Esophagus (tissue), 2 donors: ENCODE results near the gene TTBK1. TPM values are rescaled to one million over a fixed set of nuclear protein-coding genes. Genes with fewer than 3 reads are reported as not detected.

Experiments used
- H3K27ac ChIP-seq, 2 donors: one replicate each; pipeline ENCODE4 v1.5.1; 2013; ENCODE audit warnings: low read depth in 2 of 2, mild to moderate bottlenecking in 2 of 2, inconsistent platforms in 1 of 2, low read length in 1 of 2, moderate library complexity in 1 of 2
- H3K27me3 ChIP-seq, 2 donors: one replicate each; pipeline ENCODE4 v1.6.1; 2013; ENCODE audit warnings: low read length in 2 of 2, control low read depth in 1 of 2, mild to moderate bottlenecking in 1 of 2; ENCODE audit not compliant: insufficient read depth in 2 of 2, control insufficient read depth in 1 of 2
- H3K36me3 ChIP-seq, 2 donors: one replicate each; pipeline ENCODE4 v1.6.1; 2013; ENCODE audit warnings: low read length in 1 of 2; ENCODE audit not compliant: control insufficient read depth in 2 of 2, insufficient read depth in 2 of 2
- H3K4me1 ChIP-seq, 2 donors: one replicate each; pipeline ENCODE4 v1.6.1; 2013; ENCODE audit warnings: low read length in 1 of 2; ENCODE audit not compliant: control insufficient read depth in 2 of 2, insufficient read depth in 2 of 2
- H3K4me3 ChIP-seq, 2 donors: one replicate each; pipeline ENCODE4 v1.5.1; 2013; ENCODE audit warnings: low read length in 2 of 2, mild to moderate bottlenecking in 2 of 2, low read depth in 1 of 2, moderate library complexity in 1 of 2
- H3K9me3 ChIP-seq, 2 donors: one replicate each; pipeline ENCODE4 v1.6.1; 2013; ENCODE audit warnings: mild to moderate bottlenecking in 2 of 2, low read depth in 1 of 2, low read length in 1 of 2, moderate library complexity in 1 of 2; ENCODE audit not compliant: control insufficient read depth in 2 of 2, insufficient read depth in 1 of 2
- WGBS, 2 donors: extraction: QIAGEN DNeasy Blood & Tissue Kit; methylation state at CpG; one replicate each; pipeline ENCODE4 v1.1.7; 2013; 5-methylcytosine and 5-hydroxymethylcytosine counted together
- polyA plus RNA-seq, 2 donors: library from polyadenylated mRNA; stranded (reverse); fragments of 200-250 nt; gene quantifications; one replicate each; pipeline ENCODE4 v1.2.3, GENCODE V29; 2013
- donor health status: healthy with polysubstance abuse.
- donor health status: Bipolar disorder and iron deficiency.

Gene TTBK1
- polyA plus RNA-seq, 2 donors = 0.02 TPM

DNA sequence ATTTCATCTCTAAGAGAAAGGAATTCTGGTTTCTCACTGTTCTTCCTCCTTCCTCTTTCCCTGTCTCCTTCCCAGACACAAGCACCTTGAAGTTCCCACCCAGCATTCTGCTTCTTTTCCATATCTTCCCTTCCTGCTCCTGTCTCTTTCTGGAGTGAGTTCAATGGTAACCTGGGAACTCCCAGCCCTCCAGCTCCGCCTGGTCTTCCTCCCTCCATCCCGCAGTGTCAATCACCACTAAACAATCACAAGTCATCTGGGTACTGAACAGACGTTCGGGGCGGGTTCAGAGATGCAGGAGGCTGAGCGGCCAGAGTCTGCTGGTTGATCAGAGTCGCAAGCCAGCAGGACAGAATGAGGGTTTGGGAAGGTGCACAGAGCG is 7.7 kb downstream of the TTBK1 start:
- no peaks in the 10 kb centered on the region for H3K9me3 ChIP-seq
- no peaks in the 10 kb centered on the region for H3K36me3 ChIP-seq
- peaks cover 0 to 8% of the 10 kb centered on the region in 2 donors for H3K4me1 ChIP-seq
- no peak overlapping the region for H3K4me3 ChIP-seq
- WGBS, 2 donors = 17 to 20% methylated on average over 8 of the region's 8 CpGs
- no peaks in the 10 kb centered on the region for H3K27me3 ChIP-seq
- no peak overlapping the region for H3K27ac ChIP-seq

- Histone ChIP-seq H3K4me1 (no peaks in the 10 kb centered on the region), H3K27ac (no peak overlapping the region), H3K36me3 (no peaks in the 10 kb centered on the region), H3K9me3 (no peaks in the 10 kb centered on the region), H3K4me3 (no peak overlapping the region), H3K27me3 (no peaks in the 10 kb centered on the region)
- WGBS, 2 donors = 95% methylated on average over 11 of the region's 11 CpGs
These were observed 10.1 kb downstream of the TTBK1 start for GRCh38 chr6:43253401-43253800.

GRCh38 chr6:43254138-43254817 is 11.0 kb downstream of the TTBK1 start:
- Histone ChIP-seq H3K4me3 (no peak overlapping the region), H3K27ac (no peak overlapping the region), H3K27me3 (no peaks in the 10 kb centered on the region), H3K4me1 (no peaks in the 10 kb centered on the region), H3K36me3 (no peaks in the 10 kb centered on the region), H3K9me3 (no peaks in the 10 kb centered on the region)
- 88 to 90% methylated on average over 15 of the region's 15 CpGs for WGBS, 2 donors

- H3K27me3 ChIP-seq = no peaks in the 10 kb centered on the region
These were observed 11.6 kb downstream of the TTBK1 start for GRCh38 chr6:43254846-43255245.

GRCh38 chr6:43255408-43256054 is 12.2 kb downstream of the TTBK1 start:
- Histone ChIP-seq H3K27ac (no peak overlapping the region), H3K4me3 (no peak overlapping the region), H3K27me3 (no peaks in the 10 kb centered on the region), H3K9me3 (no peaks in the 10 kb centered on the region), H3K4me1 (no peaks in the 10 kb centered on the region), H3K36me3 (no peaks in the 10 kb centered on the region)
- WGBS, 2 donors = 60 to 69% methylated on average over 11 of the region's 11 CpGs

More at GRCh38 chr6:43254846-43255245, 11.6 kb downstream of the TTBK1 start:
- H3K36me3 ChIP-seq = no peaks in the 10 kb centered on the region
- no peaks in the 10 kb centered on the region for H3K4me1 ChIP-seq
- 82 to 83% methylated on average over 11 of the region's 11 CpGs for WGBS, 2 donors
- no peak overlapping the region for H3K4me3 ChIP-seq
- no peak overlapping the region for H3K27ac ChIP-seq
- no peaks in the 10 kb centered on the region for H3K9me3 ChIP-seq

- Histone ChIP-seq H3K4me3 (no peak overlapping the region), H3K27me3 (no peaks in the 10 kb centered on the region), H3K4me1 (no peaks in the 10 kb centered on the region), H3K27ac (no peak overlapping the region), H3K9me3 (no peaks in the 10 kb centered on the region), H3K36me3 (no peaks in the 10 kb centered on the region)
- WGBS, 2 donors = 87% methylated on average over 9 of the region's 9 CpGs
These were observed 13.5 kb downstream of the TTBK1 start for GRCh38 chr6:43256670-43257366.

- Histone ChIP-seq H3K4me3 (no peak overlapping the region), H3K4me1 (peaks cover 0 to under 1% of the 10 kb centered on the region in 2 donors), H3K9me3 (no peaks in the 10 kb centered on the region), H3K27me3 (no peaks in the 10 kb centered on the region), H3K36me3 (no peaks in the 10 kb centered on the region), H3K27ac (no peak overlapping the region)
- 82 to 85% methylated on average over 12 of the region's 12 CpGs for WGBS, 2 donors
These were observed 14.3 kb downstream of the TTBK1 start for GRCh38 chr6:43257367-43258145.

- H3K9me3 ChIP-seq = no peaks in the 10 kb centered on the region
- H3K4me3 ChIP-seq = no peak overlapping the region
- peaks cover 0 to 1% of the 10 kb centered on the region in 2 donors for H3K36me3 ChIP-seq
- peaks cover 0 to 2% of the 10 kb centered on the region in 2 donors for H3K4me1 ChIP-seq
- H3K27me3 ChIP-seq = no peaks in the 10 kb centered on the region
- 73 to 74% methylated on average over 4 of the region's 4 CpGs for WGBS, 2 donors
- no peak overlapping the region for H3K27ac ChIP-seq
These were observed 14.9 kb downstream of the TTBK1 start for GRCh38 chr6:43258180-43258579.
